ENCODE data around the gene GJA5.

- no peak for TF ChIP-seq CTCF (IDR thresholded peaks at IDR 0.05)
- no peak for TF ChIP-seq POLR2A (IDR thresholded peaks at IDR 0.05)
These were observed 8.7 kb upstream of the GJA5 start for GRCh38 chr1:147769106-147769505.
